ENCODE measurements around the gene DCBLD1.

The DCBLD1 gene

GRCh38 chr6:117518870-117519269 is 36.4 kb downstream of the DCBLD1 start:
- TF ChIP-seq CTCF (IDR thresholded peaks at IDR 0.05; ENCODE audit: extremely low read depth, insufficient read depth, missing control alignments) = no peak
- no peak for DNase-seq (ENCODE audit: low spot score)
- in situ Hi-C loops (cut with MboI; ENCODE audit: low pct_unique_long_range_greater_than_20kb, low sequenced_read_pairs, unreplicated experiment) = no loop called here

DNA sequence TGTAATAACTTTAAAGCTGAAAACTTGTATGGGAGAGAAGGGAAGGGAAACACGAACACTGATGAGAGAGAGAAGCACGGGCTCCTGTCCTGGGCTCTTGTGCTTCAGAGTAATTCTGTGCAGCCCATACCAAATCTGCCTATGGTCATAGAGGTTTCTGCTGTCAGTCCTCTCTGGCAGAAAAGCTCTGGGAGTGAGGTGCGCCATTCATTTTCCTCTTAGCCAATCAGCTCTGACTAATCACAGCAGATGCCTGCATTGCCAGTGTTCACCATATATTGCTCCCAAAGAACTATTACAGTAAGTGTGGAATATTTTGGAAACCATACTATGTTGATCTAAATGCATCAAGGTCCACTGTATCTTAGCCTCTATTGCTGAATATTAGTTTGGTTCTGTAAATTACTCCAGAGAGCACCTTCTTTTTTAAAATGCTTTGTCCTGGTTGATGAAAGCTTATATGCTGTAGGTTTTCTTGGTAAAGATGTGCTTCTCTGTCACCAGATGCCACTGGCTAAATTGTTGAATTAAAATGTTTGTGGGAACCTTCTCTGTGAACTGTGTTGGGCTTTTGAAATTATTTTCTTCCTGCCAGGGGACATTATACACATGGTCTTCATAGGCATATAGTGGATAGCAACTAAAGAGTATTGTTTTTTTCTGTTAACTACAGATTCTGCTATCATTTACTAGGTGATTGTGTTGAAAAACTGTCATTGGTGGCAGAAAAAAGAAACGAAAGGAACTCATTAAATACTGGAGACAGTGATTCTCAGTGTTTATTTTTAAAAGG is 38.3 kb downstream of the DCBLD1 start:
- no peak for TF ChIP-seq CTCF (IDR thresholded peaks at IDR 0.05; ENCODE audit: extremely low read depth, insufficient read depth, missing control alignments)
- in situ Hi-C loops (cut with MboI; ENCODE audit: low pct_unique_long_range_greater_than_20kb, low sequenced_read_pairs, unreplicated experiment) = no loop called here
- no peak for DNase-seq (ENCODE audit: low spot score)

DNA sequence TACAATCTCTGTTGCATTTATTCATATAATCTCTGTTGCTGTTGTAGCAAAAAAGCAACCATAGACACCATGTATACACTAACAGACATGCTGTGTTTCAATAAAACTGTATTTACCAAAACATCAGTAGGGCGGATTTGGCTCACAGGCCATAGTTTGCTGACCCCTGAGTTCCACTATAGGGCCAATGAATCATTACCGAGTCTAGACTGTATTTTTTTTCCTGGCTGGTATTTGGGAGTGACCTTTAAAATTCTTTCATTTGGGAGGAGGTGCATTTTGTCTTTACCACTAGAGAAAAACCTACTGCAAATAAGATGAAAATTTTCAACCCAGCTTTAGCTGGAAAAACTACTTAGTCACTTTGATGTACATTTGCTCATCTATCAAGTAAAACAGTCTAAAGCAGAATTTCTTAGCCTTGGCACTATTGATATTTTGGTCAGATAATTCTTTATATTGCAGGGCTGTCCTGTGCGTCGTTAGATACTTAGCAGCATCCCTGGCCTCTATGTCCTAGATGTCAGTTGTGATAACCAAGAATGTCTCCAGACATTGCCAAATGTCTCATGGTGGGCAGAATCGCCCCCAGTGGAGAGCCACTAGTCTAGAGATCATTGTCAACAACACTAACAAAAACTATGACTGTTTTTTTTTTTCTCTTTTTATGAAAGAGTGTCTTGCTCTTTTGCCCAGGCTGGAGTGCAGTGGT is 39.5 kb downstream of the DCBLD1 start:
- TF ChIP-seq CTCF (IDR thresholded peaks at IDR 0.05; ENCODE audit: extremely low read depth, insufficient read depth, missing control alignments) = no peak
- in situ Hi-C loops (cut with MboI; ENCODE audit: low pct_unique_long_range_greater_than_20kb, low sequenced_read_pairs, unreplicated experiment) = no loop called here
- no peak for DNase-seq (ENCODE audit: low spot score)

GRCh38 chr6:117525607-117526006 is 43.1 kb downstream of the DCBLD1 start:
- no peak for DNase-seq (ENCODE audit: low spot score)
- TF ChIP-seq CTCF (IDR thresholded peaks at IDR 0.05; ENCODE audit: extremely low read depth, insufficient read depth, missing control alignments) = no peak
- in situ Hi-C loops (cut with MboI; ENCODE audit: low pct_unique_long_range_greater_than_20kb, low sequenced_read_pairs, unreplicated experiment) = no loop called here

- no peak for DNase-seq (ENCODE audit: low spot score)
- in situ Hi-C loops (cut with MboI; ENCODE audit: low pct_unique_long_range_greater_than_20kb, low sequenced_read_pairs, unreplicated experiment) = no loop called here
- TF ChIP-seq CTCF (IDR thresholded peaks at IDR 0.05; ENCODE audit: extremely low read depth, insufficient read depth, missing control alignments) = no peak
Observed at GRCh38 chr6:117530467-117531242, 48.2 kb downstream of the DCBLD1 start.

GRCh38 chr6:117531346-117531745 is 48.9 kb downstream of the DCBLD1 start:
- in situ Hi-C loops (cut with MboI; ENCODE audit: low pct_unique_long_range_greater_than_20kb, low sequenced_read_pairs, unreplicated experiment) = no loop called here
- TF ChIP-seq CTCF (IDR thresholded peaks at IDR 0.05; ENCODE audit: extremely low read depth, insufficient read depth, missing control alignments) = no peak
- no peak for DNase-seq (ENCODE audit: low spot score)
